Measurements from ENCODE around the gene SLIT3.

GRCh38 chr5:168895295-168896071 lies 405.5 kb downstream of the SLIT3 start:
- TF ChIP-seq CTCF (IDR thresholded peaks at IDR 0.05; ENCODE audit: extremely low read depth in 1 of 2, insufficient read depth in 1 of 2, low read depth in 1 of 2, low read length in 2 of 2), result no peak
- no peak for TF ChIP-seq POLR2A (IDR thresholded peaks at IDR 0.05; ENCODE audit: low read depth, low read length)
- no peak for TF ChIP-seq EZH2 (IDR thresholded peaks at IDR 0.05; ENCODE audit: borderline replicate concordance, low read depth, low read length, severe bottlenecking)
- no peak for TF ChIP-seq JUN (IDR thresholded peaks at IDR 0.05; ENCODE audit: borderline replicate concordance, insufficient read depth, insufficient read length, low read depth)
- TF ChIP-seq POLR2AphosphoS5 (IDR thresholded peaks at IDR 0.05; ENCODE audit: insufficient read depth, low read depth, low read length), result no peak
- no peak for TF ChIP-seq MAX (IDR thresholded peaks at IDR 0.05; ENCODE audit: insufficient read depth, insufficient read length)
